ENCODE measurements around the gene FOSL2.

The FOSL2 gene

DNA sequence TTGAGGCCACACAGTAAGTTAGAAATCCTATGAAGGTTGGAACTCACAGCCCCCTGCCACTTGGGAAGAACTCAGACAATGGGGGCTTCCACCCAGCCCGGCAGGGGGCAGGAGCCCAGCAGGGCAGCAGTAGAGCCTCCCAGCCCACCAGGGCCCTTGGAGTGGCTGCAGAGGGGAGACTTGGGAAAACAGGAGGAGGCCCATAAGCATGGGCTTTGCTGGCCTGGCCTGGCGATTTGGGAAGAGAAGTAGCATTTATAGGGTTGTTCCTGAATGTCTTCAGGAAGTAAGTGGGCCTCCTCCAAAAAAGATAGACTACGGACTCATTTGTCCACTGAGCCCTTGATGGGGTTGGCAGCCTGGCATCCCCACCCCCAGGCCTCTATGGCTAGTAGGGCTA lies 17.4 kb upstream of the FOSL2 start:
- no peak for DNase-seq (ENCODE audit: low read depth)

GRCh38 chr2:28375742-28376631 lies 16.7 kb upstream of the FOSL2 start:
- DNase-seq (ENCODE audit: low read depth): no peak

GRCh38 chr2:28377195-28377816 lies 15.4 kb upstream of the FOSL2 start:
- DNase-seq (ENCODE audit: low read depth): no peak

- DNase-seq (ENCODE audit: low read depth): no peak
Measured at GRCh38 chr2:28377984-28378678, 14.5 kb upstream of the FOSL2 start.

- DNase-seq (ENCODE audit: low read depth): no peak
Measured at GRCh38 chr2:28378679-28379584, 13.7 kb upstream of the FOSL2 start.

GRCh38 chr2:28380219-28380618 lies 12.4 kb upstream of the FOSL2 start:
- no peak for DNase-seq (ENCODE audit: low read depth)

GRCh38 chr2:28381225-28382180 lies 11.2 kb upstream of the FOSL2 start:
- no peak for DNase-seq (ENCODE audit: low read depth)

GRCh38 chr2:28382755-28383154 lies 9.9 kb upstream of the FOSL2 start:
- no peak for DNase-seq (ENCODE audit: low read depth)

- DNase-seq (ENCODE audit: low read depth): no peak
Measured at GRCh38 chr2:28387082-28387960, 5.3 kb upstream of the FOSL2 start.

GRCh38 chr2:28389399-28390240 lies 3.0 kb upstream of the FOSL2 start:
- DNase-seq (ENCODE audit: low read depth): no peak

DNA sequence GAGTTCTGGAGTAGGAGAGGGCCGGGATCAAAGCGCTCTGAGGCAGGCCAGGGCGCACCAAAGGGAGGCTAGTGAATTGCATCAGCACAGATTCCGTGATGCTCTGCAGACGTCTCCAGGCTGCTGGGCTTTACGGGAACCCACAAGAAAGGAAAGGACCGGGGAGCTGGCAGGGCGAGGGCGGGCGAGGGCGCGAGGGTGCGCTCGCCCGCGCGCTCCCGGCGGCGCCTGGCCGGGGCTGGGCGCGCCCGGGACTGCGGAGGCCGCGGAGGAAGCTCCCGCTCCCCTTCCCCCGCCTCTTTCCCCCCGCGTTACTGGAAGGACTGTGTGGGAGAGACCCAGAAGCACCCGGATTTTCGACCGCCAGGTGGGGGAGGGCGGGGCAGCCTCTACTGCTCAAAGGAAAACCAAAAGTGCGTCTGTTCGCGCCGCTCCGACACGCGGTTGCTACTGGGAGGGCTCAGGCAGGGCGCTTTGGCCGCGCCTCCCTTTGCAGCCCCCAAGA lies 2.4 kb upstream of the FOSL2 start:
- DNase-seq (ENCODE audit: low read depth): peak; percentile 68

DNA sequence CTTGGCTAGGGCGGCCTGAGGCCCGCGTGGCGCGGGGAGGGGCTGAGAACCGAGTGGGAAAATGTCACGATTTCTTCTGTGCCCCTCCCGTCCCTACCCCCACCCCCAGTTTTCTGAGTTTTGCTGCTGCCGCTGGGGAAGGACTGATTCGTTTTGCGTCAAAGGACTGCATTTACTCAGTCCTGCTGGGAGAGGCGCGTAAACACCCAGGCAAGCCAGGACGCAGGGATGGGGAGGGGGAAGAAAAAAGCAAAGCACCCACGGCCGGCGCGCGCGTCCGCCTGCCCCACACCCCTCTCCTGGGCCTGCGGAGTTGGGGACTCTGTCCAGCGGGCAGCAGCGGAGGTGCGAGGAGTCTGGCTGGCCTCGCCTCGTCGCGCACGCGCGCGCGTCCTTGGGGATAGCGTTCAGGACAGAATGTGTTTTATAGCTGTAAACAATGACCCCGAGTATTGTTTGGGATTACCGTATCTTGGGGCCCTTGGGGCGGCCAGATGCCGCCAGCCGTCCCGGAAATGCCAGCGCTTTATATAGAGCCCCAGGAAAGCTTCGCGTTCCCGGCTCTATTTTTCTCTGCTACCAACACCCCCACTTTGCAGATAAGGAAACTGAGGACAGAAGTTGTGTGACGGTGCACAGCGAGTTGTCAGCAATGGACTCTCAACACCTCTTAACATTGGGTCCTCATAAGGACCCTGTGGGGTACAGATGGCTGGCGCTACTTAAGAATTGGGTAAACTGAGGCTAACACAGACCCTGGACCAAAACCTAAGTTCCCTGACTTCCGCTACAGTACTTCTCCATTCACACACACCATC lies 1.7 kb upstream of the FOSL2 start:
- DNase-seq (ENCODE audit: low read depth): no peak

DNA sequence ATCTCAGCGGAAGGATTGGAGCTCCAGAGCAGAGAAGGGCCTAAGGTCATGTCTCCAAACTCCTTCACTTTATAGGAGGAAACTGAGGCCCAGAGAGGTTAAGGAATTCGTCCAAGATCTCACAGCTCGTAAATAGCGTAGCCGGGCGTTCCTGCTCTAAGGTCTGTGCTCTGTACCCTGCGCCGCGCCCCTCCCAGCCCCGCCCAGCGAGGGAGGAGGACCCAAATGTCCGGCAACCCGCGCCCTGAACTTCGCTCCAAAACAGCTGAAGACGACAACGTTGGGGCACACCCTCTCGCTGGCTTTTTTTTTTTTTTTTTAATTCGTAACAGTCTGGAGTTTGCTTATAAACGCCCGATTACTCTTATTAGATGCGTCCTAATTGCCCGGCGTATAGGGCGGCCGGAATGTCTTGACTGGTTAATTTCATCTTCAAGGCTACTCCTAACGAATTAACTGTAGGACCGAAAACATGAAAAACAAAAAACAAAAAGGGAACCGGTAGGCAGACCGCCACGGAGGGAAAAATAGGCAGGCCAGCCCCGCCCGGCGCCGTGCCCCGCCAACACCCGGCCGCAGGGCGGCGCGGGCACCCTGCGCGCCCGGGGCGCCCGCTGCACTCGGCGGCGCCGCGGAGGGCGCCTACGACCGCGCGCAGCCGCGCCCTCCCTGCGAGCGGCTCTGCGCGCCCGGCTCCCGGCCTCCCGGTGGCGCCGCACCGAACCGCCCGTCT lies 928 bp upstream of the FOSL2 start:
- peak; percentile 67 for DNase-seq (ENCODE audit: low read depth)

GRCh38 chr2:28393114-28393836 lies 617 bp downstream of the FOSL2 start:
- DNase-seq (ENCODE audit: low read depth): no peak

- no peak for DNase-seq (ENCODE audit: low read depth)
Measured at GRCh38 chr2:28394331-28394877, 1.7 kb downstream of the FOSL2 start.

- no peak for DNase-seq (ENCODE audit: low read depth)
Measured at GRCh38 chr2:28394997-28395333, 2.3 kb downstream of the FOSL2 start.

Data from GM04503 (cell line).